H9 (cell line): ENCODE measurements around the gene NUDT3. TPM values are rescaled to one million over a fixed set of nuclear protein-coding genes. Genes with fewer than 3 reads are reported as not detected.

ENCODE experiments used
- DNase-seq: peaks from one replicate; pipeline ENCODE4 v3.0.0-alpha.2; 2017
- H2AFZ ChIP-seq: one replicate; pipeline ENCODE4 v1.6.1; 2013; ENCODE audit warnings: mild to moderate bottlenecking, low read length, control low read depth, moderate library complexity
- H2AK5ac ChIP-seq: 2 replicates; pipeline ENCODE4 v1.6.1; 2013; ENCODE audit warnings: low read length, control low read depth, mixed read lengths; ENCODE audit not compliant: insufficient read length
- H2BK120ac ChIP-seq: one replicate; pipeline ENCODE4 v1.6.1; 2013; ENCODE audit warnings: low read depth, mild to moderate bottlenecking, low read length, control low read depth, inconsistent platforms; ENCODE audit not compliant: poor library complexity, severe bottlenecking
- H2BK12ac ChIP-seq: 2 replicates; pipeline ENCODE4 v1.6.1; 2013; ENCODE audit warnings: low read length, control low read depth, mixed read lengths, low read depth; ENCODE audit not compliant: insufficient read length
- H2BK15ac ChIP-seq: 2 replicates; pipeline ENCODE4 v1.6.1; 2013; ENCODE audit warnings: low read depth, low read length, control low read depth
- H2BK20ac ChIP-seq: one replicate; pipeline ENCODE4 v1.6.1; 2013; ENCODE audit warnings: low read depth, mild to moderate bottlenecking, low read length, control low read depth, inconsistent platforms; ENCODE audit not compliant: poor library complexity, severe bottlenecking
- H2BK5ac ChIP-seq: 2 replicates; pipeline ENCODE4 v1.6.1; 2013; ENCODE audit warnings: low read length, control low read depth, mixed read lengths; ENCODE audit not compliant: insufficient read length
- H3K14ac ChIP-seq: 2 replicates; pipeline ENCODE4 v1.6.1; 2013; ENCODE audit warnings: low read length, control low read depth; ENCODE audit not compliant: insufficient read depth
- H3K18ac ChIP-seq: 2 replicates; pipeline ENCODE4 v1.6.1; 2013; ENCODE audit warnings: low read depth, mild to moderate bottlenecking, mixed read lengths, low read length, control low read depth; ENCODE audit not compliant: insufficient read length
- H3K23ac ChIP-seq: 2 replicates; pipeline ENCODE4 v1.6.1; 2013; ENCODE audit warnings: low read length, control low read depth, mixed read lengths, low read depth; ENCODE audit not compliant: insufficient read length
- H3K23me2 ChIP-seq: 2 replicates; pipeline ENCODE4 v1.6.1; 2013; ENCODE audit warnings: low read depth, mild to moderate bottlenecking, mixed read lengths, low read length, control low read depth; ENCODE audit not compliant: insufficient read length, poor library complexity, severe bottlenecking
- H3K27ac ChIP-seq: 2 replicates; pipeline ENCODE4 v1.5.1; 2013; ENCODE audit warnings: low read length, control low read depth, mixed read lengths, low read depth; ENCODE audit not compliant: insufficient read length
- H3K27me3 ChIP-seq: 2 replicates; pipeline ENCODE4 v1.6.1; 2013; ENCODE audit warnings: low read length, control low read depth, inconsistent platforms; ENCODE audit not compliant: insufficient read depth
- H3K4ac ChIP-seq: 2 replicates; pipeline ENCODE4 v1.6.1; 2013; ENCODE audit warnings: low read depth, mild to moderate bottlenecking, control low read depth, inconsistent platforms, low read length, moderate library complexity
- H3K4me1 ChIP-seq: 2 replicates; pipeline ENCODE4 v1.6.1; 2013; ENCODE audit warnings: low read length, control low read depth, inconsistent platforms; ENCODE audit not compliant: insufficient read depth
- H3K4me2 ChIP-seq: 2 replicates; pipeline ENCODE4 v1.6.1; 2013; ENCODE audit warnings: low read length, control low read depth, mixed read lengths; ENCODE audit not compliant: insufficient read length, insufficient read depth
- H3K56ac ChIP-seq: 2 replicates; pipeline ENCODE4 v1.6.1; 2013; ENCODE audit warnings: low read depth, mild to moderate bottlenecking, mixed read lengths, low read length, control low read depth; ENCODE audit not compliant: insufficient read length
- H3K79me1 ChIP-seq: 2 replicates; pipeline ENCODE4 v1.6.1; 2013; ENCODE audit warnings: low read depth, mild to moderate bottlenecking, moderate library complexity, low read length, control low read depth, inconsistent platforms; ENCODE audit not compliant: insufficient read depth, poor library complexity, severe bottlenecking
- H3K79me2 ChIP-seq: 2 replicates; pipeline ENCODE4 v1.6.1; 2013; ENCODE audit warnings: low read length, control low read depth, inconsistent platforms; ENCODE audit not compliant: insufficient read depth
- H3K9ac ChIP-seq: 2 replicates; pipeline ENCODE4 v1.6.1; 2013; ENCODE audit warnings: low read length, control low read depth, mixed read lengths; ENCODE audit not compliant: insufficient read length; ENCODE audit errors: extremely low read depth
- H3K9me3 ChIP-seq: one replicate; pipeline ENCODE4 v1.6.1; 2013; ENCODE audit warnings: low read depth, low read length, inconsistent platforms; ENCODE audit not compliant: control insufficient read depth
- H3T11ph ChIP-seq: one replicate; pipeline ENCODE4 v1.6.1; 2013; ENCODE audit warnings: mild to moderate bottlenecking, low read length, control low read depth, inconsistent platforms
- H4K20me1 ChIP-seq: one replicate; pipeline ENCODE4 v1.6.1; 2013; ENCODE audit not compliant: control insufficient read depth, insufficient read length, insufficient read depth
- H4K5ac ChIP-seq: 2 replicates; pipeline ENCODE4 v1.6.1; 2013; ENCODE audit warnings: low read depth, mild to moderate bottlenecking, mixed read lengths, low read length, control low read depth; ENCODE audit not compliant: insufficient read length
- H4K8ac ChIP-seq: replicated peaks from 2 replicates; pipeline ENCODE4 v1.6.1; 2013; ENCODE audit warnings: low read length, control low read depth, mixed read lengths, low read depth; ENCODE audit not compliant: insufficient read length
- H4K91ac ChIP-seq: 2 replicates; pipeline ENCODE4 v1.6.1; 2013; ENCODE audit warnings: low read depth, mild to moderate bottlenecking, moderate library complexity, mixed read lengths, low read length, control low read depth; ENCODE audit not compliant: insufficient read length
- H3K27ac Mint-ChIP-seq, 3 experiments: 2 replicates in 2 of 3; 3 replicates in 1 of 3; pipeline ENCODE4 v1.8.0; 2020 to 2021; ENCODE audit warnings: mixed read lengths in 3 of 3, mild to moderate bottlenecking in 1 of 3, moderate library complexity in 1 of 3
- H3K27me3 Mint-ChIP-seq: 2 replicates; pipeline ENCODE4 v1.8.0; 2021; ENCODE audit warnings: low read depth, mild to moderate bottlenecking, moderate library complexity, mixed read lengths
- H3K36me3 Mint-ChIP-seq, 3 experiments: 2 replicates in 2 of 3; 3 replicates in 1 of 3; pipeline ENCODE4 v1.8.0; 2020 to 2021; ENCODE audit warnings: low read depth in 3 of 3, mixed read lengths in 3 of 3; ENCODE audit not compliant: insufficient read depth in 1 of 3
- H3K4me1 Mint-ChIP-seq, 2 experiments: 2 replicates each; pipeline ENCODE4 v1.8.0; 2020; ENCODE audit warnings: mixed read lengths in 2 of 2
- H3K4me3 Mint-ChIP-seq, 2 experiments: 2 replicates in 1 of 2; 3 replicates in 1 of 2; pipeline ENCODE4 v1.8.0; 2020 to 2021; ENCODE audit warnings: mild to moderate bottlenecking in 2 of 2, mixed read lengths in 2 of 2, moderate library complexity in 1 of 2
- H3K9me3 Mint-ChIP-seq, 2 experiments: 2 replicates in 1 of 2; 3 replicates in 1 of 2; pipeline ENCODE4 v1.8.0; 2020; ENCODE audit warnings: mild to moderate bottlenecking in 2 of 2, mixed read lengths in 2 of 2, moderate library complexity in 1 of 2
- CTCF ChIP-seq: fragments of 200-600 bp; sonication (generic); conservative IDR thresholded peaks from 3 replicates; pipeline ENCODE4 v1.8.0; 2021; ENCODE audit warnings: antibody characterized with exemption, mild to moderate bottlenecking
- WGBS: extraction: QIAGEN DNeasy Blood & Tissue Kit; methylation state at CpG from one replicate; pipeline ENCODE4 v1.1.7; 2013; ENCODE audit warnings: missing lambda C conversion rate, low lambda C conversion rate, mixed read lengths; ENCODE audit not compliant: insufficient read length; ENCODE audit errors: extremely low coverage; 5-methylcytosine and 5-hydroxymethylcytosine counted together
- total RNA-seq: library from RNA; stranded (reverse); gene quantifications from 2 replicates; pipeline ENCODE4 v1.2.1, GENCODE V29; 2021

NUDT3 gene
- total RNA-seq, 1 experiment from 2014 or later, result 23.6 TPM

- TF ChIP-seq CTCF, result no peak
- Histone ChIP-seq H3K56ac (no peak overlapping the region), H3K4ac (no peak overlapping the region), H4K91ac (no peak overlapping the region), H3T11ph (no peak overlapping the region), H3K18ac (no peak overlapping the region), H3K23me2 (no peaks in the 10 kb centered on the region), H3K9me3 (no peaks in the 10 kb centered on the region), H2BK5ac (no peak overlapping the region), H3K4me1 (no peaks in the 10 kb centered on the region), H2BK120ac (no peak overlapping the region), H2BK15ac (no peak overlapping the region), H3K4me2 (no peak overlapping the region), H4K5ac (no peak overlapping the region), H2BK20ac (no peak overlapping the region), H4K20me1 (no peaks in the 10 kb centered on the region), H4K8ac (no peak overlapping the region), H3K14ac (no peak overlapping the region), H2BK12ac (no peak overlapping the region), H2AK5ac (no peak overlapping the region), H3K79me2 (no peaks in the 10 kb centered on the region), H3K79me1 (no peaks in the 10 kb centered on the region), H2AFZ (no peak overlapping the region), H3K23ac (no peak overlapping the region), H3K9ac (no peak overlapping the region), H3K27ac (no peak overlapping the region), H3K27me3 (no peaks in the 10 kb centered on the region)
- no peak overlapping the region for H3K27ac Mint-ChIP-seq
- H3K27me3 Mint-ChIP-seq, result peaks cover 3% of the 10 kb centered on the region
- peaks cover 0 to 2% of the 10 kb centered on the region in 2 experiments; a peak in 1 of 4 replicates for H3K4me1 Mint-ChIP-seq
- H3K36me3 Mint-ChIP-seq, result peaks cover 6 to 15% (median 9%) of the 10 kb centered on the region in 3 experiments; a peak in 6 of 7 replicates
- DNase-seq, result no peak
- no CpG with 5 or more reads among the region's 3 CpGs for WGBS
- peaks cover 23 to 27% of the 10 kb centered on the region in 2 experiments for H3K9me3 Mint-ChIP-seq
- no peak overlapping the region for H3K4me3 Mint-ChIP-seq
Observed at GRCh38 chr6:34439442-34439841, 47.0 kb upstream of the NUDT3 start.
